SK-MEL-5 (cell line): ENCODE results near the gene IFITM5. TPM values are rescaled to one million over a fixed set of nuclear protein-coding genes. Genes with fewer than 3 reads are reported as not detected.
"Not testable (repeated sequence)": the region's sequence is repeated elsewhere in the genome, so short reads cannot be mapped to it uniquely, and the experiment has no call there.

Experiments used
- DNase-seq: peaks from one replicate; pipeline ENCODE4 v3.0.0-alpha.2; 2016; ENCODE audit warnings: low read depth, low spot score
- in situ Hi-C: cut with HindIII; loops from 2 replicates; pipeline ENCODE4 v1.10.0; 2016; ENCODE audit warnings: low sequenced_read_pairs, high pct_unique_total_duplicates, low pct_unique_long_range_greater_than_20kb
- total RNA-seq: library from RNA; depleted of rRNA; stranded (reverse); fragments of >200 nt; shearing (Covaris generic); gene quantifications from 2 replicates; pipeline ENCODE4 v1.2.3, GENCODE V29; 2014

IFITM5 gene
- total RNA-seq, 1 experiment from 2014 or later = not detected

GRCh38 chr11:279966-280705, 19.2 kb downstream of the IFITM5 start:
- in situ Hi-C loops = no loop called here
- DNase-seq = no peak

- no peak for DNase-seq
- in situ Hi-C loops = no loop called here
Measured at GRCh38 chr11:279040-279965, 20.0 kb downstream of the IFITM5 start.

- in situ Hi-C loops = no loop called here
- no peak for DNase-seq
Measured at GRCh38 chr11:278001-278951, 21.1 kb downstream of the IFITM5 start, which contains the start of gene NLRP6. Gene NLRP6, plus strand, starts transcription at chr11:278407. Its CDS starts 163 bp downstream, at chr11:278570.

GRCh38 chr11:276219-276618, 23.1 kb downstream of the IFITM5 start:
- in situ Hi-C loops = no loop called here

GRCh38 chr11:272931-273198, 26.5 kb downstream of the IFITM5 start:
- in situ Hi-C loops = no loop called here
- DNase-seq = no peak

More at GRCh38 chr11:276219-276618, 23.1 kb downstream of the IFITM5 start:
- DNase-seq = no peak

DNA sequence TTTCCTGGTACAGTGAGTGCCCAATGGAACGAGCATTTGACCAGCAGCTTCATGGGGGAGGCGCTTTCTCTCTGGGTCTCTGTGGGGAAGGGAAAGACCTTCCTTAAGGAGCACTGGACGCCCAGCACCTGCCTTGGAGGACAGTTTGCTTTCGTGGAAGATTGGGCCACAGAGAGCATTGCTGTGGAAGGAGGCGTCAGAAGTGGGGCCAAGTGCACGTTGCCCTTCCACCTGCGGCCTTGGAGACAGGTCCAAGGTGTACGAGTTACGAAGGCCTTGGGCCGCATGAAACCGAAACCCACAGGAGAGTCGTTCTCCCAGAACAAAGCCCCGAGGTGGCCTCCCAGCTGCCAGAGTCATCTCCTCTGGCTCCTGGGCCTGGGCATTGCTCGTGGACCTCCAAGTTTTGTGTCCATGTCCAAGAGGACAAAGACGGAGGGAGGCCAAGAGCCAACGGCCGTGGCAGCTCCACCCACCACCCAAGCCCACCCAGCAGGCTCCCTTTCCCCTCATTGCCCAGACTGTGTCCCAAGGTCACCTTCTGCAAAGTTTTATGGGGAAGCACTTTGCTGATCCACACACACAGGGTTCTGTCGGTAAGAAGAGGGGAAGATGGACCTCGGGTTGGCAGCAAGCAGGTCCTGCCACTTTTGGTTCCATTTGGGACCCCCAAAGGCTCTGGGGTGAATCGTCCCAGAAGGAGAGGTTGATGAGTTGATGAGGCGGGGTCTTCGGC, 27.0 kb downstream of the IFITM5 start:
- no peak for DNase-seq
- in situ Hi-C loops = no loop called here

DNA sequence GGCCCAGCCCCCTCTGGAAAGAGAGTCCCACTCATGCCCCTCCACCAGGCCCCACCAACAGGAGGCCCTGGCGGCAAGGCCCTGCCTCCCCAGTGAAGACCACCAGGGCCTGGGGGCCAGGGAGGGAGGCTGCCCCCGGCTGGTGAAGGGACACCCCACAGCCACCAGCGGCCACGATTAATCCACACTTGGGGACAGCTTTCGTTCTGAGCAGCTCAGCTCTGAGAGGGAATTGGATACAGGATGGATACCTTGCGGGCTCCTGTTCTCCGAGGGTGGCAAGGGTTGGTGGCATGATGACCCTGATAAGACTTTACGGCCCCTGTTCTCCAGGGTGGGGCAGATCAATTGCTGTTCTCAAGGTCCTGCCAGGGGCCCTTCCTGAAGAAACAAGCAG, 28.0 kb downstream of the IFITM5 start:
- no peak for DNase-seq
- in situ Hi-C loops = no loop called here

GRCh38 chr11:270451-271318, 28.6 kb downstream of the IFITM5 start:
- DNase-seq = no peak
- in situ Hi-C loops = no loop called here

DNA sequence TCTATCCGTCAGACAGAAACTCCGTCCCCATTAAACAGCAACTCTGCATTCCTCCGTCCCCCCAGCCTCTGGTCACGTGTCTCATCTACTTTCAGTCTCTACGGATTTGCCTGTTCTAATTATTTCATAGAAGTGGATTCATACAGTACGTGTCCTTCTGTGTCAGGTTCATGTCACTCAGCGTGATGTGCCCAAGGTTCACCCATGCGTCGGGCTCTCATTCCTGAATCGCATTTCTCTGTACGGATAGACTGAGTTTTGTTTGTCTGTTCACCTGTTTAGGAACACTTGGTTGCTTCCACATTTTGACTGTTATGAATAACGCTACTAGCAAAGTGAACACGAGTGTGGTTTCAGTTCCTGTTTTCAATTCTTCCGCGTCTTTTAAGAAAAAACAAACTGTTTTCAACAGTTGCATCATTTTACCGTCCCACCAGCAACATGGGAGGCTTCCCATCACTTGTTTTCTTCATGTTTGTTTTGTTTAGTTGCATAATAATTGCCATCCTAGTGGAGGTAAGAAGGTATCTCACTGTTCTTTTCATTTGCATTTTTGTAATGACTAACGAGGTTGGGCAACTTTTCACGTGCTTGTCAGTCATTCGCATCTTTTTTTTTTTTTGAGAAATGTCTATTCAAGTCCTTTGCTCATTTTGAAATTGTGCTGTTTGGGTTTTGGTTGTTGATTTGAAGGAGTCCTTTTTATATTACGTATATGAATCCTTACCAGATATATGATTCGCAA, 30.0 kb downstream of the IFITM5 start:
- in situ Hi-C loops = no loop called here
- peak; percentile 80 for DNase-seq

DNA sequence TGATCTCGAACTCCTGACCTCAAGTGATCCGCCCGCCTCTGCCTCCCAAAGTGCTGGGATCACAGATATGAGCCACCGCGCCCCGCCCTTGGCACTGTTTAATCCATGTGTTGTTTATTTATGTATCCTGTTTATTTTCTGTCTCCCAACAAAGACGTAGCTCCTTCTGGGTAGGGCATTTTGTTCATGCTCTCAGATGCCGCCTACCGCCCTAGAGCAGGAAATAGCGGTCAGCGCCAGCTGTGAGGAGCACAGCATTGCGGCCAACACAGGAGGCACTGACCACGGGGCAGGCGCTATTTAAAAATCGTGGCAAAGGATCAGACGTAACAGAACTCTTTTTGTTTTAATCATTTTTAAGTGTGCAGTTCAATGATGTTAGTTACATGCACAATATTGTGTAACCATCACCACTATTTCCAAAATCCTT, 30.6 kb downstream of the IFITM5 start:
- peak; percentile 92 for DNase-seq
- in situ Hi-C loops = not testable (repeated sequence)

DNA sequence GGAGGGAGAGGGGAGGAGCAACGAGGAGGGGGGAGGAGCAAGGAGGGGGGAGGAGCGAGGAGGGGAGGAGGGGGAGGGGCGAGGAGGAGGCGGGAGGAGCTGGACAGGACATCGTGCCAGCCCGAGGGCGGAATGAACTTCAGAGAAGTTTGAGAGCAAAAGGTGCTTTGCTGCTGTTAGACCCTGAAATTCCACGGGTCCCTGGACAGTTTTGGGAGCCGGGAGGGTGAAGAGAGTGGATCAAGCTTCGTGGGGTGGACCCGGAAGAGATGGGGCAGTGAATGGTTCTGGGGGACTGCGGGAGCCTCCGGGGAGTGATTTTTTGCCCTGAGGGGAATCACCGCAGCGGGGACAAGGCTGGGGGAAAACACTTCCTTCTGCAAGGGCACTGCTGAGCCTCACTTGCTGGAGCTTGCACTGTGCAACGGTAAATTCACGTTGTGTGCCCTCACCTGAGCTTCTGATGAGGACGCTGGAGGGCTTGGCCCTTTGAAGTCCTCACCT, 31.8 kb downstream of the IFITM5 start:
- peak; percentile 51 for DNase-seq
- in situ Hi-C loops = no loop called here

DNA sequence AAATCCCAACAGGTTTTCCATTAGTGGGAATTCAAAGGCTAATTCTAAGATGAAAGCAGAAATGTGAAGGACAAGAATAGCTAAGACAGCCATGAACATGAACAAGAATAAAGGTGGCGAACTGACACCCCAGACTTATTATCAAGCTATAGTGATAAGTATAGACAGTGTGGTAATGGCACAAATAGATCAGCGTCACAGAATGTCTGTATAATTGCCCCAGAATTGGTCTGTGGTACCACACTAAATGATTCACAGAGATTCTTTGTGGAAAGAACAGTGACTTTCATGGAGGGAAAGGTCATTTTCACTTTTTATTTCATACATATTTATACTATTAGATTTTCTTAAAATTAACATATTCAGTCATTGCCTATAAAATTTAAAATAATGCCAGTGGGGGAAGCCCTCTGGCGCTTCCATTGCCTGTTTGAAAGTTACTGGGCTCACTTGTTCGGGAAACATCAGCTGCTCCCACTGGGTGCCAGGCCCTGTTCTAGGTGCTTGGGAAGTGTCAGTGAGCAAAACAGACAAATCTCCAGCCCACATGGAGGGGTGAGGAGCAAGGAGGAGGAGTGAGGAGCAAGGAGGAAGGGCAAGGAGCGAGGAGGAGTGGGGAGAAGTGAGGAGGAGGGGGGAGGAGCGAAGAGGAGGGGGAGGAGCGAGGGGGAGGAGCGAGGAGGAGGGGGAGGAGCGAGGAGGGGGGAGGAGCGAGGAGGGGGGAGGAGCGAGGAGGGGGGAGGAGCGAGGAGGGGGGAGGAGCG, 32.5 kb downstream of the IFITM5 start:
- peak; percentile 56 for DNase-seq
- in situ Hi-C loops = no loop called here

DNA sequence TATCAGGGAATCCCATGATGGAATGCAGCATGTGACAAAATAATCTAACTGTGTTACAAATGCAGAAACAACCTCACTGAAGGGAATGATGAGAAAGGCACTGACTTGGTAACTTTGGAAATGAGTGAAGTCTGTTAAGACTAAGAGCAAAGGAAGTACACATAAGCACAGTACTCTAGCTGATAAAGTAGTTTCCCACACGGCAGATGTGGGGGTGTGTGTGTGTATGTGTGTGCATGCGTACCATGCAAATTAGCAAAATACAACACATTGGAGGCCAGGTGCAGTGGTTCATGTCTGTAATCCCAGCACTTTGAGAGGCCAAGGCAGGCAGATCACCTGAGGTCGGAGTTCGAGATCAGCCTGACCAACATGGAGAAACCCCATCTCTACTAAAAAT, 37.7 kb downstream of the IFITM5 start:
- in situ Hi-C loops = no loop called here

GRCh38 chr11:259413-259812, 39.9 kb downstream of the IFITM5 start:
- no peak for DNase-seq
- in situ Hi-C loops = no loop called here

More for the DNA sequence above, 37.7 kb downstream of the IFITM5 start:
- no peak for DNase-seq
